Tibial nerve (tissue), 4 donors: ENCODE data around the gene DPH3. TPM values are rescaled to one million over a fixed set of nuclear protein-coding genes. Genes with fewer than 3 reads are reported as not detected.
A peak's percentile ranks its signal among the peaks of the same experiment; 100 is the strongest.

Experiments used
- DNase-seq, 2 donors: peaks; one replicate each; pipeline ENCODE4 v3.0.0-alpha.2; 2019; ENCODE audit warnings: low spot score in 2 of 2
- H3K27ac ChIP-seq, 4 donors: fragments of 200-600 bp; sonication (generic) in 3 of 4; one replicate each; pipeline ENCODE4 v1.5.1; 2017 to 2019; ENCODE audit warnings: mild to moderate bottlenecking in 1 of 4
- H3K27me3 ChIP-seq, 2 donors: fragments of 200-600 bp; sonication (generic) in 1 of 2; one replicate each; pipeline versions ENCODE4 v1.5.1 to v1.6.0; 2017 to 2019
- H3K36me3 ChIP-seq, 3 donors: fragments of 200-600 bp; sonication (generic); one replicate each; pipeline ENCODE4 v1.5.1; 2018 to 2019
- H3K4me1 ChIP-seq, 4 donors: fragments of 200-600 bp; sonication (generic) in 3 of 4; one replicate each; pipeline ENCODE4 v1.5.1; 2017 to 2019
- H3K4me3 ChIP-seq, 4 donors: fragments of 200-600 bp; sonication (generic) in 3 of 4; one replicate each; pipeline ENCODE4 v1.5.1; 2017 to 2019; ENCODE audit warnings: mild to moderate bottlenecking in 1 of 4, moderate library complexity in 1 of 4
- H3K9me3 ChIP-seq, 4 donors: fragments of 200-600 bp; sonication (generic) in 3 of 4; one replicate each; pipeline ENCODE4 v1.5.1; 2017 to 2019
- CTCF ChIP-seq, 5 experiments: fragments of 200-600 bp in 3 of 5; fragments of 450-650 bp in 2 of 5; sonication (generic) in 3 of 5; IDR thresholded peaks; one replicate each; pipeline ENCODE4 v1.5.1; 2016 to 2019; ENCODE audit warnings: antibody characterized with exemption in 5 of 5, mild to moderate bottlenecking in 3 of 5, moderate library complexity in 2 of 5
- EP300 ChIP-seq, 2 donors: sonication (generic); formaldehyde crosslinking; IDR thresholded peaks; one replicate each; pipeline ENCODE4 v1.6.1; 2017; ENCODE audit warnings: antibody characterized with exemption in 2 of 2, mild to moderate bottlenecking in 1 of 2
- POLR2A ChIP-seq, 2 donors: fragments of 450-650 bp; IDR thresholded peaks; one replicate each; pipeline ENCODE4 v1.6.1; 2017; ENCODE audit warnings: antibody characterized with exemption in 2 of 2, mild to moderate bottlenecking in 2 of 2, moderate library complexity in 2 of 2
- WGBS, 2 donors: methylation state at CpG; one replicate each; pipeline ENCODE4 v1.1.5; 2018; 5-methylcytosine and 5-hydroxymethylcytosine counted together
- total RNA-seq, 4 donors: library from RNA; depleted of rRNA; stranded (reverse); fragments of >200 nt; gene quantifications; one replicate each; pipeline ENCODE4 v1.1.0, GENCODE V29; 2016

Gene DPH3
- total RNA-seq, 4 donors from 2014 or later = 11.4 to 20.5 (median 19.1) TPM

DNA sequence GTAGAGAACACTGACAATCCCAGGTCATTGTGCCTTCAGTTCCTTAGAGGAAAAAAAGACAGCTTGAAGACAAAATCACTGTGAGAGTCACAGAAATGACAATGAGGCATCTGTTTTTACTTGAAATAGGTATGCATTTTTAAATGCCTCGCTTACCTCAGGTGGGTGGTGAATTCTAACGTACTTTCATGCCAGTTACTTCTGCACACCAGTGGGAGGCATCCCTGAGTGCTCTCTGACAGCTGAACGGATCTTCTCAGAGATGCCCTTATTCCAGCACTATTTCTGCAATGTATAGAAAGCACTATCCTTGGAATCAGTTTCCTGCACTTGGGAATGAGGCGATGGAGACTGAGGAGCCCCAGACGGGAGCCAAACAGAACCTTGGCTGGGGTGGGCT is 16.2 kb downstream of the DPH3 start:
- H3K9me3 ChIP-seq = no peaks in the 10 kb centered on the region
- no peak overlapping the region for H3K27ac ChIP-seq
- H3K4me3 ChIP-seq = no peak overlapping the region
- WGBS, 2 donors = 72 to 79% methylated on average over 5 of the region's 5 CpGs
- peaks cover 0 to 23% (median 6%) of the 10 kb centered on the region in 4 donors for H3K4me1 ChIP-seq
- no peak for DNase-seq
- no peaks in the 10 kb centered on the region for H3K36me3 ChIP-seq
- TF ChIP-seq EP300 (IDR thresholded peaks at IDR 0.05) (no peak), CTCF (IDR thresholded peaks at IDR 0.05) (no peak), POLR2A (IDR thresholded peaks at IDR 0.05) (no peak)
- no peaks in the 10 kb centered on the region for H3K27me3 ChIP-seq

DNA sequence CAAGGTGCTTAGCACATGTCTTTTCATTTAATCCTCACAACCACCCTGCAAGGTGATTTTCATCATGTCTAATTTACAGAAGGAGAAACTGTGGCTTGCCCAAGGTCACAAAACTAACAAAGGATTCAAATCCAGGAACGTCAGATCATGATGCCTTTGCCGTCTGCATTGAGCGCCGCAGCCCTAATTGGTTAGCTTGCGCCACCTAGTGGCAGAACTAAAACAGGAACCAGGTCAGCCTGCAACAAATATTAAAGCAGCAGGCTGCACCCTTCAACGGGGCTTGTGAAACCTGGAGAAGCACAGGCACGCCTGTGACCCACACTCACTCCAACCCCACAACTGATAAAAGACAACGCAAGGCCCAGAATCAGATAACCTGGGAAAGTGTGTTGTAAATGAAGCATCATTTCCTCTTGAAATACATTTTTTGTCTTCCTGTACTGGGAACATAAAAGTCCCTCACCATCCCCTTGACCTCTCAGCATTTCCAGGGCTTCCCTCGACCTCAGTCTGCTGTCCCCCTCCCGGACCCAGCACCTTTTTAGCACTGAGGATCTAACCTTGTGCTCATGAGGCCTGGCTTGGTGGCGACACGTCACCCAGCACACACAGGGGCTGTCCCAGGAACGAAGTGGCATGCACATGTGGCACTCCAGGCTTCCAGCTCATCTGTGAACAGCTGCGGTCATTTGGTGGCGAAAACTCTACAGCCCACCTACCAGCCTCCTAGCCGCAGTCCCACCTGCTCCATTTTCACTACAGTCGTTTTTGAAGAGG is 17.3 kb downstream of the DPH3 start:
- DNase-seq = peak; percentile 81 to 92
- H3K27ac ChIP-seq = no peak overlapping the region
- TF ChIP-seq EP300 (IDR thresholded peaks at IDR 0.05) = peak in 1 of 2 donors; percentile 56
- peak; percentile 86 to 93 (median 92) for TF ChIP-seq CTCF (IDR thresholded peaks at IDR 0.05)
- no peak for TF ChIP-seq POLR2A (IDR thresholded peaks at IDR 0.05)
- no peaks in the 10 kb centered on the region for H3K9me3 ChIP-seq
- WGBS, 2 donors = 24 to 33% methylated on average over 17 of the region's 17 CpGs
- no peaks in the 10 kb centered on the region for H3K36me3 ChIP-seq
- no peaks in the 10 kb centered on the region for H3K27me3 ChIP-seq
- no peak overlapping the region for H3K4me3 ChIP-seq
- H3K4me1 ChIP-seq = peaks cover 0 to 16% (median 2%) of the 10 kb centered on the region in 4 donors

GRCh38 chr3:16245609-16246008 is 19.1 kb downstream of the DPH3 start:
- WGBS, 2 donors = 94% methylated on average over 3 of the region's 3 CpGs

GRCh38 chr3:16243706-16244490 is 20.8 kb downstream of the DPH3 start:
- no peak for DNase-seq
- WGBS, 2 donors = 63 to 70% methylated on average over 9 of the region's 9 CpGs
- Histone ChIP-seq H3K27ac (no peak overlapping the region), H3K9me3 (no peaks in the 10 kb centered on the region), H3K4me1 (peaks cover 0 to 32% (median 5%) of the 10 kb centered on the region in 4 donors), H3K36me3 (no peaks in the 10 kb centered on the region), H3K4me3 (no peak overlapping the region), H3K27me3 (no peaks in the 10 kb centered on the region)
- TF ChIP-seq CTCF (IDR thresholded peaks at IDR 0.05) (no peak), POLR2A (IDR thresholded peaks at IDR 0.05) (no peak), EP300 (IDR thresholded peaks at IDR 0.05) (no peak)

More at GRCh38 chr3:16245609-16246008, 19.1 kb downstream of the DPH3 start:
- H3K4me3 ChIP-seq = no peak overlapping the region
- H3K27me3 ChIP-seq = no peaks in the 10 kb centered on the region
- H3K36me3 ChIP-seq = no peaks in the 10 kb centered on the region
- H3K27ac ChIP-seq = no peak overlapping the region
- no peaks in the 10 kb centered on the region for H3K9me3 ChIP-seq
- no peak for TF ChIP-seq POLR2A (IDR thresholded peaks at IDR 0.05)
- DNase-seq = no peak
- peaks cover 0 to 19% (median 5%) of the 10 kb centered on the region in 4 donors for H3K4me1 ChIP-seq

- no peak for TF ChIP-seq POLR2A (IDR thresholded peaks at IDR 0.05)
- no peak for TF ChIP-seq CTCF (IDR thresholded peaks at IDR 0.05)
- TF ChIP-seq EP300 (IDR thresholded peaks at IDR 0.05) = no peak
- Histone ChIP-seq H3K27me3 (no peaks in the 10 kb centered on the region), H3K9me3 (no peaks in the 10 kb centered on the region), H3K36me3 (no peaks in the 10 kb centered on the region), H3K4me3 (no peak overlapping the region), H3K4me1 (peaks cover 0 to 30% (median 4%) of the 10 kb centered on the region in 4 donors), H3K27ac (no peak overlapping the region)
- 95 to 97% methylated on average over 5 of the region's 5 CpGs for WGBS, 2 donors
- DNase-seq = no peak
These were observed 22.6 kb downstream of the DPH3 start for GRCh38 chr3:16242177-16242576.
